HG03095 (cell line): ENCODE measurements around the gene PSME1.
A peak's percentile ranks its signal among the peaks of the same experiment; 100 is the strongest.

Source experiments
- ATAC-seq: cut with Tn5 transposase; IDR thresholded peaks from one replicate; pipeline ENCODE4 v1.9.1; 2021; ENCODE audit warnings: moderate library complexity; ENCODE audit not compliant: unreplicated experiment

The PSME1 gene

DNA sequence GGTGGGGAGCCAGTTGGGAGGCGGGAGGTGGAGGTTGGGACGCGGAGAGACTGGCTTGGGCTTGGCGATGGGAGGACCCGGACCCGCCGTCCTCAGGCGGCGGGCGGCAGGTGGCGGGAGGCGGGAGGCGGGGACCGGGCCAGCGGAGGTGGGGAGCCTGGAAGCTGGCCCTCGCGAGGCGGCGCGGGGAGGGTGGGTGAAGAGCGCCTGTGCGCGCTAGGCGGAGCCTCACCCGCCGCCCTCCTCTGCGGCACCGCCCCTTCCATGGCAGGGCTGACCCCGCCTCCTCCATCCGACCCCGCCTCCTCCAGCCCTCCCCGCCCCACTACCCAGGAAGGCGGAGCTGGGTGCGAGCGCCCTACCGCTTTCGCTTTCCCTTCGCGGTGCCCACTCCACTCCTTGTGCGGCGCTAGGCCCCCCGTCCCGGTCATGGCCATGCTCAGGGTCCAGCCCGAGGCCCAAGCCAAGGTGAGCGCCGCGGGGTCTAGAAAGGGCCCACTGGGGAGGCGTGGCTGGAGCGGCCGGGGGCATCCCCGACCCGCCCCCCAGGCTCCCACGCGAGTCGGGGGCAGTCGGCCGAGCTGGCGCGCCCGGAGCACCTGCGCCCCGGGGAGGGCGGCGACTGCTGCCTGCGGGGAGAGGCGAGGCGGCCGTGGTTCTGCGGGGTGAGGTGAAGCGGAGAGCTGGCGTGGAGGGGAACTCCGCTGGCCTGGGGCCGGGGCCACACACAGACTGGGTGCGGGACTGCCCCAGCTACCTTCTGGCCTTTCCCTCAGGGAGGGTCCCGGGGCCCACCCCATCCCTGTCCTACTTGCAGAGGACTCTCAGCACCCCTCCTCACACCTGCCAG, at the start of gene PSME1:
PSME1 (plus strand) TSS at position 361 of the 850 bp plus-strand sequence; CDS start at position 430, 69 bp downstream.
- ATAC-seq = peak; percentile 79

GRCh38 chr14:24087004-24087403, 49.0 kb upstream of the PSME1 start:
- ATAC-seq = no peak

DNA sequence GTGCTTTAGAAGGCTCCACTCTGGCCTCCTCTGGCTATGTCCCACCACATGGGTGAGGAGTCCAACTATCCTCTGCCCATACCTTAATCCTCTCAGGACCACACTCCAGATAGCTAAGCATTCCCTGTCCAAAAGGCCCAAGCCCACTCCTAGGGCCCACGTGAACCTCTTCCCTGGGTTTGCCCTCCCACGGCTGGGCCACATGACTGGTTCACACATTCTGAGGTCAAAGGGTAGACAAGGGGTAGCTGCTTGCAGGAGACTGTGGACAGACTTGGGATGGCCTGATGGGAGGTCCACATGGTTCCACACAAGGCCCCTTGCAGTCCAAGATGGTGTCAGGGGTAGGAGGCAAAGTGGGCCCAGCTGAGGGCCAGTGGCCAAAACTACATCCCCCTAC, 47.9 kb upstream of the PSME1 start:
- ATAC-seq = no peak

- ATAC-seq = no peak
These were observed 46.1 kb upstream of the PSME1 start for GRCh38 chr14:24089890-24090289.

GRCh38 chr14:24092110-24092504, 43.9 kb upstream of the PSME1 start:
- no peak for ATAC-seq

DNA sequence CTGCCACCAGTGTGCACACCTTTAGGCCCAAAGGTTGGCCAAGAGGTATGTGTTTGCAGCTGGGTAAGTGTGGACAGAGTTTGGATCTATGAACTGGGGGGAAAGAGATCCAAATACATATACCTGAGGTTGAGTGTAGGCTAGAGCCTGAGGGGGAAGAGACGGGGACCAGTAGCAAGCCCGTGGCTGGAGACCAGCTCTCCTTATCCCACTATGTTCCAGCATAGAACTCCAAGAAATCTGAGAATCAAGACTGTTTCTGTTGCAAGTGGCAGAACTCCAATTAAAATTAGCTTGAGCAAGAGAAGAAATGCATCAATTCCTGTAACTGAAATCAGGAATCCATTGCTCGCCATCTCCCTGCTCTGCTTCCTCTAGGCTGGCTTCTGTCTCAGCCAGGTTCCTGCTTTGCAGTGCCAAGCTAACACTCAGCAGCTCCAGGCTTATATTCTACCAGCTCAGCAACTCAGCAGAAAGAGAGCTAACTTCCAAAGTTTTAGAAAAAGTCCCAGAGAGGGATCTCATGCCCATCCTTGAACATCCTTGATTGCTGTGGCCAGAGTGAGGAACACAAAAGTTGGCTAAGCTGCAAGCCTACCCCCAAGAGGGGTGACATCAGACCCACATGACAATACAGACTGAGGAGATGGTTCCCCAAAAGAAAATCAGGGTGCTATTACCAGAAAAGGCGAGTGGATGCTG, 43.3 kb upstream of the PSME1 start:
- ATAC-seq = no peak

- no peak for ATAC-seq
These were observed 42.6 kb upstream of the PSME1 start for GRCh38 chr14:24093207-24093900.

- ATAC-seq = peak; percentile 41
These were observed 41.8 kb upstream of the PSME1 start, which contains the start of gene PCK2 for GRCh38 chr14:24093901-24094840. PCK2 (plus strand) TSS chr14:24094311; CDS start chr14:24094406, 95 bp downstream.

GRCh38 chr14:24094841-24095270, 41.1 kb upstream of the PSME1 start:
- ATAC-seq = no peak

- peak; percentile 73 for ATAC-seq
These were observed 40.5 kb upstream of the PSME1 start for GRCh38 chr14:24095271-24096068.

GRCh38 chr14:24096545-24097181, 39.3 kb upstream of the PSME1 start:
- ATAC-seq = no peak

GRCh38 chr14:24098229-24098926, 37.6 kb upstream of the PSME1 start:
- ATAC-seq = no peak

GRCh38 chr14:24098927-24099813, 36.8 kb upstream of the PSME1 start:
- ATAC-seq = no peak

DNA sequence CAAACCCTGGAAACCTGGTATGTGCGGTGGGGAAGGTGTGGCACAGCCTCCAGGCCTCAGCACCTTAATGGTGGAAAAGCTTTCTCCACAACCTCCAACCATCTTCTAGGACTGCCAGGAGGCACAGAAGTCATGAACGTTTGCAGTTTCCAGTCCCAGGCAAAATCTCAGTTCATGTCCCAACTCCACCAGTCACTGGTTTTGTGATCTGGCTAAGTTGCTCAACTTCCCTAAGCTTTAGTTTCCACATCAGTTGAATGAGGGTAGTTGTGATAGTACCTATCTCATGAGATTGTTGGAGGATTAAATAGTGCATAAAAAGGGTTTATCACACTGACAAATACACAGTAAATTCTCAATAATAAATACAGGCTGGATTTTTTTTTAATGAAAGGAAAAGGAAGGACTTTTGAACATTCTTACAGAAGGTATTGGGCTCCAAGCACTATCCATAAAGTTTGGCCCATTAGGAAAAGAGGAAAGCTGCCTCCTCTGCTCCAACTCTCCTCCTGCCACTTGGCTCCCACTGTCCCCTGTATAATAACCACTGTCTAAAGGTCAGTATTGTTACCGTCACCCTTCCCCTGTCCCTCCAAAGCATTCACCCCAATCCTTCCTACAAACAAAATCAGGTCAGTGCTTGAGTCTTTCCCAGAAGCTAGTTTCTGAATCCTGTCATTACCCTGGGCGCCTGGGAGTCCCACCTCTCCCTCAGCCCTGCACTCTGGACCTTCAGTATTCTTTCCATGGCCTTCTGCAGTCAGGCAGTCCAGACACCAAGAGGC, 35.6 kb upstream of the PSME1 start:
- no peak for ATAC-seq

GRCh38 chr14:24100982-24101494, 35.0 kb upstream of the PSME1 start:
- ATAC-seq = no peak

GRCh38 chr14:24102357-24103048, 33.5 kb upstream of the PSME1 start:
- ATAC-seq = no peak
